Retinal pigment epithelial cell (primary cell): ENCODE data around the gene TMEM185A.
"Not testable (repeated sequence)": the region's sequence is repeated elsewhere in the genome, so short reads cannot be mapped to it uniquely, and the experiment has no call there.

Experiments used
- DNase-seq: peaks from one replicate; pipeline ENCODE4 v3.0.0-alpha.2; 2010; ENCODE audit warnings: low read depth
- H3K4me3 ChIP-seq: 2 replicates; pipeline ENCODE4 v1.5.1; 2011; ENCODE audit warnings: mild to moderate bottlenecking, low read length, control low read depth, moderate library complexity
- CTCF ChIP-seq: conservative IDR thresholded peaks from 2 replicates; pipeline ENCODE4 v1.5.1; 2011; ENCODE audit warnings: low read depth, low read length, control low read depth, inconsistent platforms

Gene TMEM185A

GRCh38 chrX:149611623-149612175 is 19.9 kb downstream of the TMEM185A start:
- no peak overlapping the region for H3K4me3 ChIP-seq
- no peak for DNase-seq
- TF ChIP-seq CTCF, result no peak

GRCh38 chrX:149610511-149610910 is 21.1 kb downstream of the TMEM185A start:
- DNase-seq, result no peak
- H3K4me3 ChIP-seq, result no peak overlapping the region
- no peak for TF ChIP-seq CTCF

- no peak for DNase-seq
- no peak for TF ChIP-seq CTCF
Measured at GRCh38 chrX:149607699-149608098, 23.9 kb downstream of the TMEM185A start.

GRCh38 chrX:149605248-149605885 is 26.2 kb downstream of the TMEM185A start:
- H3K4me3 ChIP-seq, DNase-seq: not testable (repeated sequence)

More at GRCh38 chrX:149607699-149608098, 23.9 kb downstream of the TMEM185A start:
- H3K4me3 ChIP-seq, result no peak overlapping the region

GRCh38 chrX:149598603-149599002 is 33.0 kb downstream of the TMEM185A start:
- not testable (repeated sequence) for DNase-seq, H3K4me3 ChIP-seq

- DNase-seq, H3K4me3 ChIP-seq: not testable (repeated sequence)
Measured at GRCh38 chrX:149595943-149596342, 35.6 kb downstream of the TMEM185A start.

GRCh38 chrX:149595214-149595613 is 36.4 kb downstream of the TMEM185A start, which contains the start of gene HSFX2:
HSFX2 (minus strand) TSS chrX:149595314; CDS start chrX:149594700, 614 bp downstream.
- H3K4me3 ChIP-seq, DNase-seq: not testable (repeated sequence)

GRCh38 chrX:149590993-149591392 is 40.6 kb downstream of the TMEM185A start:
- not testable (repeated sequence) for H3K4me3 ChIP-seq, DNase-seq

- not testable (repeated sequence) for DNase-seq, H3K4me3 ChIP-seq
Measured at GRCh38 chrX:149587359-149587758, 44.2 kb downstream of the TMEM185A start, which contains the start of gene MAGEA9B. MAGEA9B (minus strand) TSS chrX:149587459; CDS start chrX:149583179, 4,280 bp downstream.

- DNase-seq, H3K4me3 ChIP-seq: not testable (repeated sequence)
Measured at GRCh38 chrX:149585631-149586030, 46.0 kb downstream of the TMEM185A start.

GRCh38 chrX:149573456-149573855 is 58.1 kb downstream of the TMEM185A start:
- H3K4me3 ChIP-seq, DNase-seq: not testable (repeated sequence)
